Measurements from ENCODE around the gene C10orf95. TPM values are rescaled to one million over a fixed set of nuclear protein-coding genes. Genes with fewer than 3 reads are reported as not detected.
A peak's percentile ranks its signal among the peaks of the same experiment; 100 is the strongest.

The C10orf95 gene
- total and polyA plus RNA-seq, 2 of the 13 experiments (the other 11 are each of a cell fraction or from before 2014, with no cell fraction given): 0.05 to 0.07 TPM

- TF ChIP-seq, protein P1, sequence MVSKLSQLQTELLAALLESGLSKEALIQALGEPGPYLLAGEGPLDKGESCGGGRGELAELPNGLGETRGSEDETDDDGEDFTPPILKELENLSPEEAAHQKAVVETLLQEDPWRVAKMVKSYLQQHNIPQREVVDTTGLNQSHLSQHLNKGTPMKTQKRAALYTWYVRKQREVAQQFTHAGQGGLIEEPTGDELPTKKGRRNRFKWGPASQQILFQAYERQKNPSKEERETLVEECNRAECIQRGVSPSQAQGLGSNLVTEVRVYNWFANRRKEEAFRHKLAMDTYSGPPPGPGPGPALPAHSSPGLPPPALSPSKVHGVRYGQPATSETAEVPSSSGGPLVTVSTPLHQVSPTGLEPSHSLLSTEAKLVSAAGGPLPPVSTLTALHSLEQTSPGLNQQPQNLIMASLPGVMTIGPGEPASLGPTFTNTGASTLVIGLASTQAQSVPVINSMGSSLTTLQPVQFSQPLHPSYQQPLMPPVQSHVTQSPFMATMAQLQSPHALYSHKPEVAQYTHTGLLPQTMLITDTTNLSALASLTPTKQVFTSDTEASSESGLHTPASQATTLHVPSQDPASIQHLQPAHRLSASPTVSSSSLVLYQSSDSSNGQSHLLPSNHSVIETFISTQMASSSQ (IDR thresholded peaks at IDR 0.05; ENCODE audit: low read depth): peak; percentile 55; the same call in 1 of the 2 replicates
- TF ChIP-seq, protein P1 (CRISPR knock-in tag; IDR thresholded peaks at IDR 0.05; ENCODE audit: borderline replicate concordance): peak; percentile 75
- no peak for TF ChIP-seq ZNF567 (CRISPR knock-in tag; IDR thresholded peaks at IDR 0.05; ENCODE audit: borderline replicate concordance)
- peak; percentile 80; the same call in 1 of the 2 replicates for TF ChIP-seq ZNF354B (CRISPR knock-in tag; IDR thresholded peaks at IDR 0.05)
- TF ChIP-seq ZNF280D (CRISPR knock-in tag; IDR thresholded peaks at IDR 0.05): no peak
- TF ChIP-seq ZNF557 (CRISPR knock-in tag; IDR thresholded peaks at IDR 0.05): no peak
- TF ChIP-seq SAP130 (CRISPR knock-in tag; IDR thresholded peaks at IDR 0.05; ENCODE audit: low read depth): peak; percentile 95
- peak; percentile 70; the same call in 1 of the 2 replicates for TF ChIP-seq SP4 (CRISPR knock-in tag; IDR thresholded peaks at IDR 0.05)
- no peak for TF ChIP-seq EEA1 (CRISPR knock-in tag; IDR thresholded peaks at IDR 0.05; ENCODE audit: borderline replicate concordance)
- peak; percentile 71 for TF ChIP-seq RBFOX2 (IDR thresholded peaks at IDR 0.05; ENCODE audit: low read depth, low read length)
- TF ChIP-seq, protein P2, sequence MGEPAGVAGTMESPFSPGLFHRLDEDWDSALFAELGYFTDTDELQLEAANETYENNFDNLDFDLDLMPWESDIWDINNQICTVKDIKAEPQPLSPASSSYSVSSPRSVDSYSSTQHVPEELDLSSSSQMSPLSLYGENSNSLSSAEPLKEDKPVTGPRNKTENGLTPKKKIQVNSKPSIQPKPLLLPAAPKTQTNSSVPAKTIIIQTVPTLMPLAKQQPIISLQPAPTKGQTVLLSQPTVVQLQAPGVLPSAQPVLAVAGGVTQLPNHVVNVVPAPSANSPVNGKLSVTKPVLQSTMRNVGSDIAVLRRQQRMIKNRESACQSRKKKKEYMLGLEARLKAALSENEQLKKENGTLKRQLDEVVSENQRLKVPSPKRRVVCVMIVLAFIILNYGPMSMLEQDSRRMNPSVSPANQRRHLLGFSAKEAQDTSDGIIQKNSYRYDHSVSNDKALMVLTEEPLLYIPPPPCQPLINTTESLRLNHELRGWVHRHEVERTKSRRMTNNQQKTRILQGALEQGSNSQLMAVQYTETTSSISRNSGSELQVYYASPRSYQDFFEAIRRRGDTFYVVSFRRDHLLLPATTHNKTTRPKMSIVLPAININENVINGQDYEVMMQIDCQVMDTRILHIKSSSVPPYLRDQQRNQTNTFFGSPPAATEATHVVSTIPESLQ (CRISPR knock-in tag; conservative IDR thresholded peaks at IDR 0.05): peak; percentile 44
- peak; percentile 62; the same call in 1 of the 2 replicates for TF ChIP-seq MTERF4 (CRISPR knock-in tag; IDR thresholded peaks at IDR 0.05)
- no peak; the same call in 1 of the 2 replicates for TF ChIP-seq ZFP41 (CRISPR knock-in tag; IDR thresholded peaks at IDR 0.05; ENCODE audit: borderline replicate concordance)
- no peak for TF ChIP-seq E2F2 (CRISPR knock-in tag; IDR thresholded peaks at IDR 0.05; ENCODE audit: borderline replicate concordance)
Observed at GRCh38 chr10:102420714-102421506, 30.4 kb downstream of the C10orf95 start, which contains the start of gene FBXL15 (continued).
